Amniotic epithelial cell (primary cell): Measurements from ENCODE around the gene PRSS3.
A peak's percentile ranks its signal among the peaks of the same experiment; 100 is the strongest.
"Not testable (repeated sequence)": the region's sequence is repeated elsewhere in the genome, so short reads cannot be mapped to it uniquely, and the experiment has no call there.

Experiments
- DNase-seq: peaks from one replicate; pipeline ENCODE4 v3.0.0-alpha.2; 2010; ENCODE audit warnings: low read depth

Gene PRSS3

GRCh38 chr9:33786681-33787080, 8.7 kb upstream of the PRSS3 start:
- DNase-seq, result no peak

- DNase-seq, result no peak
Observed at GRCh38 chr9:33787839-33788238, 7.5 kb upstream of the PRSS3 start.

- DNase-seq, result not testable (repeated sequence)
Observed at GRCh38 chr9:33789429-33789828, 5.9 kb upstream of the PRSS3 start.

DNA sequence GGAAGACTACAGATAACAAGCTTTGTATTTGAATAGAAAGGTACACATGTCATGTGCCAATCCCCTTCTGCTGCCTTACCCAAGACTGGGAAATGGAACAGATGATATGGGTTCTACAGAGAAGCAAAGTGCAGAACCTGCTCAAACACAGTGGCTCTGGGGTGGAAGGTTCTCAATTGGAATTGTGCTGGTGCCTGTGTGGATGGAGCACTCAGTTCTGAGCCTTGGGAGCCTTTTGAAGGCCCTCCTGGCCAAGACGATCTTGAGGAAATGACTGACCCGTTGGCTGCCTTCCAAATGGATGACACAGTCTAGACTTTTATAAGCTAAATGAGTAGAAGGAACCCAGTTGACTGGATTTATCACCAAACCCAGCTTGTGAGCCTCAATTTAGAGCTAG, 4.2 kb upstream of the PRSS3 start:
- peak; percentile 35 for DNase-seq

- not testable (repeated sequence) for DNase-seq
Observed at GRCh38 chr9:33793496-33793895, 1.9 kb upstream of the PRSS3 start.

GRCh38 chr9:33794560-33794959, 801 bp upstream of the PRSS3 start:
- no peak for DNase-seq

DNA sequence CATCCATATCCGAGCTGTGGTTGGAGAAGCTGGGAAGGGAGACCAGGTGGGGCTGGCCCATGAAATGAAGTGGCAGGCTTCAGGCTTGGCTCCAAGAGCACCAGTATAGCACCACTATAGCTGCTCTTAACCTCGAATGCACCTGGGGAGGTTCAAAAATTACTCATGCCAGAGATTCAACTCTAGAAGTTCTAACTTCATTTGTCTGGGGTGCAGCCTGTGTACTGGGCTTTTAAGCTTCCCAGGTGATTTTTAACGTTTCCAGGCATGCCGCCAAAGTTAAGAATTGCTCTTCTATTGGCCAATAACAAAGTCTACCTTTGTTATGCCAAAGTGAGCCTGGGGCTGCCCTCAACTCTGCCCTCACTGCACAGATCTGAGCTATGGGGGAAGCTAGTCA, 458 bp downstream of the PRSS3 start:
- no peak for DNase-seq

DNA sequence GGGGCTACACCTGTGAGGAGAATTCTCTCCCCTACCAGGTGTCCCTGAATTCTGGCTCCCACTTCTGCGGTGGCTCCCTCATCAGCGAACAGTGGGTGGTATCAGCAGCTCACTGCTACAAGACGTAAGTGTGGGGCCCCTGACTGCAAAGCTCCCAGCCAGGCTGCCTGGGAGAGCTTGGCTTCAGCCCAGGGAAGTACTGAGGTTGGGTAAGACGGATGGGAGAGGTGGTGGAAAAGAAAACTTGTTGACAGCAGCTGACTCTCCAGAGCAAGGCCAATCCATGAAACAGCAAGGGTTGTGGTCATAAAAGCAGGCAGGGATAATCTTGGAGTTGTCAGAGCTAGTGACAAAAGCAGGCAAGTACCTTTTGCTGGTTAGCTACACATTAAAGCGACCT, 1.3 kb downstream of the PRSS3 start:
- DNase-seq, result peak; percentile 54

DNA sequence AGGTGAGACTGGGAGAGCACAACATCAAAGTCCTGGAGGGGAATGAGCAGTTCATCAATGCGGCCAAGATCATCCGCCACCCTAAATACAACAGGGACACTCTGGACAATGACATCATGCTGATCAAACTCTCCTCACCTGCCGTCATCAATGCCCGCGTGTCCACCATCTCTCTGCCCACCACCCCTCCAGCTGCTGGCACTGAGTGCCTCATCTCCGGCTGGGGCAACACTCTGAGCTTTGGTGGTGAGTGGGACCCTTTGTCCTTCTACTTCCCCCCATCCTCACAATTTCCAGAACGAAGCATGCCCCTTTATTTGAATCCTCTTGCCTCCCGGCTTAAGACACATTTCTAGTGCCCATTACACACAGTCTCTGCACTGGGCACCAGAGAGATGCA, 2.5 kb downstream of the PRSS3 start:
- DNase-seq, result no peak

DNA sequence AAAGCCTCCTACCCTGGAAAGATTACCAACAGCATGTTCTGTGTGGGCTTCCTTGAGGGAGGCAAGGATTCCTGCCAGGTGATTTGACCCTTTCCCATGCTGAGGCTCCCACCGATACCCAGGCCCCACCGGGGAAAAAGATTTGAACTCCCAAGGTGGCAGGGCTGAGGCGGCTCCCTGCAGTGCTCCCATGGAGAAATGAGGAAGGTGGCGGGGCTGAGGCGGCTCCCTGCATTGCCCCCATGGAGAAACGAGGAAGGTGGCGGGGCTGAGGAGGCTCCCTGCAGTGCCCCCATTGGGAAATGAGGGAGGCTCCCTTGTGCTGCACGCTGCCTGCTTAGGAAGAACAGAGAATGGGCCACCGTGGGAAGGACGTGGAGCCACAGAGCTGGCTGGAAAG, 3.2 kb downstream of the PRSS3 start:
- no peak for DNase-seq

DNA sequence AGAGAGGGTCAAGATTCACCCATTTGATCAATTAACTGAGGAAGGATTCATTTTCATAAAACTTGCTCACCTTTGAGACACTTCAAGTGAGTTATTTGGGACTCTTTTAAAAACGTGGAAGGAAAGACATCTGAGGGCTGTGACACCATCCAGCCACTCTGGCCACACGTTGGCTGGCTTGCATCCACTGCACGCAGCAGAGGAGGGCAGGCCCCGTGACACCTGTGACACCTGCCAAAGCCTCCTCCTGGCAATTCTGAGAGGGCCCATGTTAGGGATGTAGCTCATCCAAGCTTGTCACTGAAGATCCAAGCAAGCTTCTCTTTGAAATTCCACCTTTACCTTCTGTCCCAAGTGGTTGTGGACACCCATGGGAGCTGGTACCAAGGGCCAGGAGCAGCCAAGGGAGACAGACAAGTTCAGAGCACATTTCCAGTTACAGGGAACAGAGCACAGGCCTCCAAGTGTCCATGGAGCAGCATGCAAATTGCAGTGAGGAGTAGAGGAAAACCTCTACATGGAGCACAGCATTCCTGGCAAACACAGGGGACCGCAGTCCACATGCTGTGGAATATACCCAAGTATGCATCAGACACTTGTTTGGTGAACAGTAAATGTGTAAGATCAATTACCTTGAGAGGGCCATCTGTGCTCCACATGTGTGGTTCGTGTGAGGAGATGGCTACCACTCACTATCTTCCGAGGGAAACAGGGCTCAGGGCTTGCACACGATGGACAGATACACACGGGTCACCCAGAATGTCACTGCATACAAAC, 4.8 kb downstream of the PRSS3 start:
- DNase-seq, result no peak

- no peak for DNase-seq
Observed at GRCh38 chr9:33800886-33801285, 5.5 kb downstream of the PRSS3 start.

GRCh38 chr9:33801943-33802500, 6.7 kb downstream of the PRSS3 start:
- not testable (repeated sequence) for DNase-seq

- DNase-seq, result not testable (repeated sequence)
Observed at GRCh38 chr9:33804196-33804595, 8.8 kb downstream of the PRSS3 start.

- peak; percentile 16 for DNase-seq
Observed at GRCh38 chr9:33807156-33807555, 11.8 kb downstream of the PRSS3 start.

DNA sequence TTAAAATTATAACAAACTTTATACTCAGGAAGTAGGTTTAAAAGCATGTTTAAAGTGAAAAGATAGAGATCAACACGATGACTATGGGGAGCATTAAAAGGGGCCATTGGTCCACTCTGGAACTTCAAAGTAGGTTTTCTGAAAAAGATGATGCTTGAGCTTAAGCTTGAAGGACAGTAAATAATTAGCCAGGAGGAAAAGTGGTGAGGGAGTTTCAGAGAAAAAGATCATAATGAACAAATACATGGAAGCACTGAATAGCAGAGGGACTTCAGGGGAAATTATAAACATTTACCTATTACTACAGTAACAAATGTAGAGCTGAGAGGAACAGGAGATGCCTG, 13.6 kb downstream of the PRSS3 start:
- DNase-seq, result not testable (repeated sequence)

DNA sequence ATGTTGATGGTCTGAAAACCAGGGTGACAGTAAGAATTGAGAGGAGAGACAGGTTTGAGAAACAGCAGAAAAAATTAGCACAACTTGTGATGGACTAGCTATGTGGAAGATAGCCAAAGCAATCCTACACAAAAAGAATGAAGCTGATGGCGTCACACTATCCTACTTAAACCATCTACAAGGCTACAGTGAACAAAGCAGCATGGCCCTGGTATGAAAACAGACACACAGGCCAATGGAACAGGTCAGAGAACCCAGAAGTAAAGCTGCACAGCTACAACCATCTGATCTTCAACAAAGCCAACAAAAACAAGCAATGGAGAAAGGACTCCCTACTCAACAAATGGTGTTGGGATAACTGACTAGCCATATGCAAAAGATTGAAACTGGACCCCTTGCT, 14.1 kb downstream of the PRSS3 start:
- no peak for DNase-seq

- peak; percentile 79 for DNase-seq
Observed at GRCh38 chr9:33813712-33814641, 18.6 kb downstream of the PRSS3 start.

GRCh38 chr9:33815781-33816180, 20.4 kb downstream of the PRSS3 start:
- no peak for DNase-seq

- peak; percentile 85 for DNase-seq
Observed at GRCh38 chr9:33816327-33817252, 21.2 kb downstream of the PRSS3 start, which contains the start of gene UBE2R2. UBE2R2 (plus strand) TSS chr9:33817160; CDS start chr9:33817758, 598 bp downstream.

GRCh38 chr9:33817327-33818166, 22.2 kb downstream of the PRSS3 start:
- peak; percentile 74 for DNase-seq
